HepG2 (cell line): Measurements from ENCODE around the gene ASIC3. TPM values are rescaled to one million over a fixed set of nuclear protein-coding genes. Genes with fewer than 3 reads are reported as not detected.
A peak's percentile ranks its signal among the peaks of the same experiment; 100 is the strongest.

Experiments used
- FOXM1 ChIP-seq: sonication (generic); formaldehyde crosslinking; IDR thresholded peaks from 2 replicates; pipeline ENCODE4 v1.5.0; 2020; ENCODE audit warnings: missing genetic modification reagents
- GABPB1 ChIP-seq: IDR thresholded peaks from 2 replicates; pipeline ENCODE4 v1.6.1; 2016; ENCODE audit warnings: mild to moderate bottlenecking, missing genetic modification reagents, moderate library complexity, missing compliant biosample characterization
- IKZF1 ChIP-seq: fragments of 450-650 bp; IDR thresholded peaks from 2 replicates; pipeline ENCODE4 v1.7.1; 2016
- NR1H2 ChIP-seq: sonication (generic); formaldehyde crosslinking; IDR thresholded peaks from 2 replicates; pipeline ENCODE4 v1.8.1; 2022; ENCODE audit warnings: low read depth, missing genetic modification reagents, borderline replicate concordance
- PLSCR1 ChIP-seq: sonication (generic); formaldehyde crosslinking; IDR thresholded peaks from 2 replicates; pipeline ENCODE4 v1.5.0; 2020; ENCODE audit warnings: missing genetic modification reagents, mild to moderate bottlenecking, borderline replicate concordance
- RBM22 ChIP-seq: fragments of 200-400 bp; formaldehyde crosslinking; optimal IDR thresholded peaks from 2 replicates; pipeline ENCODE3; 2017; ENCODE audit warnings: mild to moderate bottlenecking, low read length, moderate library complexity
- RERE ChIP-seq: IDR thresholded peaks from 2 replicates; pipeline ENCODE4 v1.6.1; 2016; ENCODE audit warnings: low read depth, missing genetic modification reagents, missing compliant biosample characterization
- TBX3 ChIP-seq: fragments of 450-650 bp; IDR thresholded peaks from 2 replicates; pipeline ENCODE4 v1.6.1; 2017; ENCODE audit warnings: antibody characterized with exemption, mild to moderate bottlenecking, inconsistent platforms, borderline replicate concordance
- ZFP1 ChIP-seq: IDR thresholded peaks from 2 replicates; pipeline ENCODE4 v1.6.1; 2016
- ZKSCAN8 ChIP-seq: IDR thresholded peaks from 2 replicates; pipeline ENCODE4 v1.6.1; 2016; ENCODE audit warnings: borderline replicate concordance, missing genetic modification reagents, missing compliant biosample characterization
- ZNF263 ChIP-seq: sonication (generic); formaldehyde crosslinking; IDR thresholded peaks from 2 replicates; pipeline ENCODE4 v1.4.0; 2020; ENCODE audit warnings: missing genetic modification reagents
- ZNF318 ChIP-seq: sonication (generic); formaldehyde crosslinking; IDR thresholded peaks from 2 replicates; pipeline ENCODE4 v1.4.0; 2020; ENCODE audit warnings: mild to moderate bottlenecking, missing genetic modification reagents
- ZNF775 ChIP-seq: sonication (generic); formaldehyde crosslinking; IDR thresholded peaks from 2 replicates; pipeline ENCODE4 v1.4.0; 2020; ENCODE audit warnings: missing genetic modification reagents, mild to moderate bottlenecking, moderate library complexity, borderline replicate concordance
- ZNF781 ChIP-seq: sonication (generic); formaldehyde crosslinking; IDR thresholded peaks from 2 replicates; pipeline ENCODE4 v1.5.1; 2020; ENCODE audit warnings: borderline replicate concordance, mild to moderate bottlenecking, missing genetic modification reagents; ENCODE audit errors: not compliant biosample characterization
- polyA plus RNA-seq, 8 experiments: library from polyadenylated mRNA; depleted of rRNA in 3 of 8; stranded (reverse) in 7 of 8; unstranded in 1 of 8; fragments of >200 nt; fragmentation: Illumina TruSeq in 4 of 8; extraction: Trizol in 4 of 8; gene quantifications; 2 replicates each; pipeline versions ENCODE4 v1.2.1 to v1.2.3, GENCODE V29; 2011 to 2016; ENCODE audit warnings: low read depth in 4 of 8, missing spikeins in 1 of 8, mixed read lengths in 1 of 8; ENCODE audit not compliant: insufficient read depth in 1 of 8
- total RNA-seq, 5 experiments: library from RNA; depleted of rRNA; stranded (reverse); fragments of >200 nt; fragmentation: Illumina TruSeq; extraction: Trizol; gene quantifications; 2 replicates each; pipeline ENCODE4 v1.2.3, GENCODE V29; 2016; ENCODE audit warnings: low read depth in 1 of 5

Gene ASIC3
- total and polyA plus RNA-seq, 2 of the 13 experiments (the other 11 are each of a cell fraction or from before 2014, with no cell fraction given) = 0.51 TPM; not detected in 1

GRCh38 chr7:151008511-151009323 lies 39.6 kb upstream of the ASIC3 start (continued):
- TF ChIP-seq ZNF318 (CRISPR knock-in tag) = no peak
- TF ChIP-seq ZNF781 (CRISPR knock-in tag) = peak; percentile 32
- no peak for TF ChIP-seq RBM22
- TF ChIP-seq RERE = no peak
- no peak for TF ChIP-seq ZKSCAN8 (CRISPR knock-in tag)
- no peak for TF ChIP-seq TBX3
- TF ChIP-seq ZFP1 (CRISPR knock-in tag) = no peak
- TF ChIP-seq NR1H2 (CRISPR knock-in tag) = no peak
- no peak for TF ChIP-seq PLSCR1
- peak; percentile 79 for TF ChIP-seq GABPB1 (CRISPR knock-in tag)
- no peak for TF ChIP-seq ZNF263 (CRISPR knock-in tag)
- no peak for TF ChIP-seq ZNF775 (CRISPR knock-in tag)
- no peak for TF ChIP-seq FOXM1
- no peak for TF ChIP-seq IKZF1
